NCI-H226 (cell line): ENCODE results near the gene MARCOL.
A peak's percentile ranks its signal among the peaks of the same experiment; 100 is the strongest.
"Not testable (repeated sequence)": the region's sequence is repeated elsewhere in the genome, so short reads cannot be mapped to it uniquely, and the experiment has no call there.

Experiments
- DNase-seq: peaks from one replicate; pipeline ENCODE4 v3.0.0-alpha.2; 2015

MARCOL gene

GRCh38 chr5:148268566-148268965 lies 30.2 kb downstream of the MARCOL start, which contains the start of gene SPINK13:
Gene SPINK13 (plus strand): TSS chr5:148268794. CDS start chr5:148270073, 1,279 bp downstream.
- DNase-seq, result peak; percentile 6

- not testable (repeated sequence) for DNase-seq
Measured at GRCh38 chr5:148275129-148275528, 36.8 kb downstream of the MARCOL start.

- DNase-seq, result not testable (repeated sequence)
Measured at GRCh38 chr5:148280893-148281292, 42.6 kb downstream of the MARCOL start.

- DNase-seq, result not testable (repeated sequence)
Measured at GRCh38 chr5:148281336-148281735, 43.0 kb downstream of the MARCOL start.

DNA sequence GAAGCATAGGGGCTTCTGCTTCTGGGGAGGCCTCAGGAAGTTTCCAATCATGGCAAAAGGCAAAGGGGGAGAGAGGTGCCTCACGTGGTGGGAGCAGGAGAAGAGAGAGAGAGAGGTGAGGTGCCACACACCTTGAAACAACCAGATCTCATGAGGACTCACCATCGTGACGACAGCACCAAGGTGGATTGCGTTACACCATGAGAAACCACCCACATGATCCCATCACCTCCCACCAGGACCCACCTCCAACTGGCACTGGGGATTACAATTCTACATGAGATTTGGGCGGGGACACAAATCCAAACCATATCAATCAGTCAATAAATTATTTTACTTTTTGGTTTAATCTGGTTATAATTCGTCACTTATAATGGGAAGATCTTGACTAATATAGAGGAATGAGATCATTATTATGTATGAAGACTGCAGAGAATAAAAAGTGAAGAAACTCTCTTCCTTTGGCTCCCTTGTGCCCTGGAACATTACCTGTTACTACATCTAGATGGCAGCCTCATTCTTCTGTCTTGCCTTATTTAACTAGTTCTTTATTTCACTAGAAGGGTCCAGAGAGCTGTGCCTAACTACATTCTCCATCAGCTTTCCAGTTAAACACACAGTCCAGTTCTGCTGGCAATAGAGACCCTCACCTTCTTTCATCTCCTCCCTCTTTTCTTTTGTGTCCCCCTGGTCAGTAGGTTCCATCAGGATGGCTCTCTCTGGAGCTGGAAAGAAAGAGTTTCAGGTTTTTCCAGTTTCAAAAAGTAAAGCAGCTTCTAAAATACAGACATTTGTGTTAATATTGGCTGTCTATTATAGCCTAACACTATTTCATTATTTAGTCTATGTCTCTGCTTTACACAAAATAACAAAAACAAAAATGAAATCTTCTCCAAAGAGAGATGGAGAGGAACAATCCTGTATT lies 52.2 kb downstream of the MARCOL start:
- DNase-seq, result no peak
